Mesendoderm (in vitro differentiated cells): ENCODE data around the gene RHBDL1.
A peak's percentile ranks its signal among the peaks of the same experiment; 100 is the strongest.

Experiments
- DNase-seq: peaks from one replicate; pipeline ENCODE4 v3.0.0; 2013
- H2AK5ac ChIP-seq: 2 replicates; pipeline ENCODE4 v1.6.1; 2013; ENCODE audit warnings: low read length, inconsistent platforms
- H2BK120ac ChIP-seq: 2 replicates; pipeline ENCODE4 v1.6.1; 2013; ENCODE audit warnings: low read depth, mild to moderate bottlenecking, low read length, moderate library complexity, mixed read lengths
- H2BK15ac ChIP-seq: replicated peaks from 2 replicates; pipeline ENCODE4 v1.6.1; 2013; ENCODE audit warnings: low read depth, mild to moderate bottlenecking, moderate library complexity
- H2BK5ac ChIP-seq: 2 replicates; pipeline ENCODE4 v1.6.1; 2013; ENCODE audit warnings: low read length, inconsistent platforms
- H3K18ac ChIP-seq: 2 replicates; pipeline ENCODE4 v1.6.1; 2013; ENCODE audit warnings: mild to moderate bottlenecking, low read length, mixed read lengths
- H3K23ac ChIP-seq: one replicate; pipeline ENCODE4 v1.6.1; 2013; ENCODE audit warnings: low read length
- H3K27ac ChIP-seq: 2 replicates; pipeline ENCODE4 v1.5.1; 2013; ENCODE audit warnings: low read depth, mild to moderate bottlenecking, inconsistent platforms, low read length, moderate library complexity
- H3K27me3 ChIP-seq: 2 replicates; pipeline ENCODE4 v1.6.1; 2013; ENCODE audit warnings: low read length, control low read depth, mild to moderate bottlenecking, inconsistent platforms; ENCODE audit not compliant: insufficient read depth, poor library complexity
- H3K36me3 ChIP-seq: 2 replicates; pipeline ENCODE4 v1.6.1; 2013; ENCODE audit warnings: low read length, inconsistent platforms; ENCODE audit not compliant: control insufficient read depth, insufficient read depth
- H3K4ac ChIP-seq: one replicate; pipeline ENCODE4 v1.6.1; 2013; ENCODE audit warnings: low read depth, mild to moderate bottlenecking, low read length, moderate library complexity
- H3K4me1 ChIP-seq: 2 replicates; pipeline ENCODE4 v1.6.1; 2013; ENCODE audit warnings: low read depth, low read length, inconsistent platforms; ENCODE audit not compliant: control insufficient read depth
- H3K4me2 ChIP-seq: 2 replicates; pipeline ENCODE4 v1.6.1; 2013; ENCODE audit warnings: low read length
- H3K4me3 ChIP-seq: 2 replicates; pipeline ENCODE4 v1.5.1; 2013; ENCODE audit warnings: mild to moderate bottlenecking, low read length
- H3K56ac ChIP-seq: one replicate; pipeline ENCODE4 v1.6.1; 2013; ENCODE audit warnings: low read length
- H3K79me1 ChIP-seq: 2 replicates; pipeline ENCODE4 v1.6.1; 2013; ENCODE audit warnings: low read length, inconsistent platforms
- H3K79me2 ChIP-seq: 2 replicates; pipeline ENCODE4 v1.6.1; 2013; ENCODE audit warnings: mild to moderate bottlenecking, low read length; ENCODE audit not compliant: control insufficient read depth, insufficient read depth
- H3K9ac ChIP-seq: 2 replicates; pipeline ENCODE4 v1.6.1; 2013; ENCODE audit warnings: low read length, inconsistent platforms
- H4K5ac ChIP-seq: one replicate; pipeline ENCODE4 v1.6.1; 2013; ENCODE audit warnings: low read length
- H4K8ac ChIP-seq: one replicate; pipeline ENCODE4 v1.6.1; 2013; ENCODE audit warnings: low read depth, mild to moderate bottlenecking, control low read depth, low read length, moderate library complexity
- WGBS: extraction: QIAGEN DNeasy Blood & Tissue Kit; methylation state at CpG from one replicate; pipeline ENCODE4 v1.1.7; 2013; ENCODE audit warnings: low lambda C conversion rate, missing lambda C conversion rate; ENCODE audit not compliant: insufficient coverage; ENCODE audit errors: extremely low coverage; 5-methylcytosine and 5-hydroxymethylcytosine counted together

RHBDL1 gene

DNA sequence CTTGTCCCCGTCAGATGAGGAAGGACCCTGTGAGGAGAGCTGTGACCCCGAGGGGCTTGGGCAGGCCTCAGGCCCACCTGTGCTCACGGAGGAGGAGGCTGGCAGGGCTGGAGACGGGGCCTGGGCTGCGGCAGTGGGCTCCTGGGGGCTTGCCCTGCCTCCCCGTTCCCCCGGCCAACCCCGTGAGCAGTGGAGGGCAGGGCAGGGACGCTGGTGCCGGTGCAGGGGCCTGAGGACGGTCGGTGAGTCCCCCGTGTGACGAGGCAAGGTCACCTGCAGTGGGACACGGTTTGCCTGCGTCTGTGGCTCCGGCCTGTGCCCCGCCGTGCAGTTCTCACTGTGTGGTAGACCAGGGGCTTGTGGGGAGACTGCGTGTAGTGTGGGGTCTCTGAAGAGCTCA lies 15.9 kb upstream of the RHBDL1 start:
- H3K79me1 ChIP-seq = no peaks in the 10 kb centered on the region
- no peak overlapping the region for H3K4me3 ChIP-seq
- H2BK15ac ChIP-seq = no peak overlapping the region
- H2AK5ac ChIP-seq = no peak overlapping the region
- no peak overlapping the region for H4K5ac ChIP-seq
- H3K18ac ChIP-seq = no peak overlapping the region
- H3K4ac ChIP-seq = no peak overlapping the region
- H3K56ac ChIP-seq = no peak overlapping the region
- no peaks in the 10 kb centered on the region for H3K79me2 ChIP-seq
- H4K8ac ChIP-seq = no peak overlapping the region
- no peak overlapping the region for H3K23ac ChIP-seq
- no peak for DNase-seq
- no peaks in the 10 kb centered on the region for H3K27me3 ChIP-seq
- no peak overlapping the region for H3K9ac ChIP-seq
- H3K4me2 ChIP-seq = no peak overlapping the region
- no peak overlapping the region for H2BK5ac ChIP-seq
- no peaks in the 10 kb centered on the region for H3K4me1 ChIP-seq
- H3K36me3 ChIP-seq = no peaks in the 10 kb centered on the region
- WGBS = no CpG with 5 or more reads among the region's 20 CpGs
- H2BK120ac ChIP-seq = no peak overlapping the region
- H3K27ac ChIP-seq = no peak overlapping the region

DNA sequence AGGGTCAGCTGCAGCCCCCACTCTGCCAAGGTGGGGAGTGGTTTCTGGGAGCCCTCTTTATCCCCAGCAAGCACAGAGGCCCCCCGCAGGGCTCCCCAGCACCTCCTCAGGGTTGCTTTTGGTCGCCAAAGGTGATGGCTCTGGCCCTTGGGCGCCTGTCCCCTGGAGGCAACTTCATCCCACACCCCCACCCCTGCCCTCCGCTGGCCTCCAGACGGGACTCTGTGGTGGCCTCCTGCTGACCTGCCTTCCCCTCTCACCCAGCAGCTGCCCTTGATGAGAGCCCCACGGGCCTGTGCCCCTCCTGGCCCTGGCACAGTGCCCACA lies 15.4 kb upstream of the RHBDL1 start:
- no peak overlapping the region for H4K5ac ChIP-seq
- no peak overlapping the region for H3K4ac ChIP-seq
- no peak overlapping the region for H3K27ac ChIP-seq
- no peaks in the 10 kb centered on the region for H3K79me2 ChIP-seq
- no peak overlapping the region for H3K4me2 ChIP-seq
- H3K56ac ChIP-seq = no peak overlapping the region
- H3K4me3 ChIP-seq = no peak overlapping the region
- no peaks in the 10 kb centered on the region for H3K27me3 ChIP-seq
- H2BK5ac ChIP-seq = no peak overlapping the region
- no peak overlapping the region for H3K18ac ChIP-seq
- H2BK15ac ChIP-seq = no peak overlapping the region
- no peaks in the 10 kb centered on the region for H3K36me3 ChIP-seq
- H4K8ac ChIP-seq = no peak overlapping the region
- no peak for DNase-seq
- no peaks in the 10 kb centered on the region for H3K79me1 ChIP-seq
- H3K9ac ChIP-seq = no peak overlapping the region
- no peaks in the 10 kb centered on the region for H3K4me1 ChIP-seq
- WGBS = no CpG with 5 or more reads among the region's 6 CpGs
- no peak overlapping the region for H2BK120ac ChIP-seq
- H2AK5ac ChIP-seq = no peak overlapping the region
- no peak overlapping the region for H3K23ac ChIP-seq

DNA sequence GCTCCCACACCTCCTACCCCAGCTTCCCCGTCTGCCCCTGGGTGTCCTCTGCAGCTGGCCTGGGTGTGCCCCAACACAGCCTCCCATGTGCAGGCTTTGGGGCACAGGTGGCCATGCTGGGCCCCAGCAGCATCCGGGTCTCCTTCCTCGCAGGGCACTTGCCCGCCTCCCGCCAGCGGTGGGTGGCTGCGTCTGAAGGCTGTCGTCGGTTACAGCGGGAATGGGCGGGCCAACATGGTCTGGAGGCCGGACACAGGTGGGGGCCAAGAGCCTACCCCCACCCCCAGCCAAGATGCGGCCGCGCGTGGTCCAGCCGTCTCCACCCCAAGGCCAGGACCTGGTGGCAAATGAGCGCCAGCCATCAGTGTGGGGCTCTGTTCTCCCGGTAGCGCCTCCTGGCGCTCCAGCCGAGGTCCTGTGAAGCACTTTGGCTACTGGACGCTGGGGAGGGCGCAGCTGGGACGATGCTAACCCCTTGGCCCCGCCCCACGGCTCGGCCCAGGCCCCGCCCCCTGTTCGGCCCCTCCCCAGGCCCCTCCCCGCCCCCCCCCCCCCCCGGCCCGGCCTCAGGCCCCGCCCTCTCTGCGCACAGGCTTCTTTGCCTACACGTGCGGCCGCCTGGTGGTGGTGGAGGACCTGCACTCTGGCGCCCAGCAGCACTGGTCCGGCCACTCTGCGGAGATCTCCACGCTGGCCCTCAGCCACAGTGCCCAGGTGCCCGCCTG lies 14.8 kb upstream of the RHBDL1 start:
- WGBS = no CpG with 5 or more reads among the region's 43 CpGs
- H3K79me2 ChIP-seq = no peaks in the 10 kb centered on the region

DNA sequence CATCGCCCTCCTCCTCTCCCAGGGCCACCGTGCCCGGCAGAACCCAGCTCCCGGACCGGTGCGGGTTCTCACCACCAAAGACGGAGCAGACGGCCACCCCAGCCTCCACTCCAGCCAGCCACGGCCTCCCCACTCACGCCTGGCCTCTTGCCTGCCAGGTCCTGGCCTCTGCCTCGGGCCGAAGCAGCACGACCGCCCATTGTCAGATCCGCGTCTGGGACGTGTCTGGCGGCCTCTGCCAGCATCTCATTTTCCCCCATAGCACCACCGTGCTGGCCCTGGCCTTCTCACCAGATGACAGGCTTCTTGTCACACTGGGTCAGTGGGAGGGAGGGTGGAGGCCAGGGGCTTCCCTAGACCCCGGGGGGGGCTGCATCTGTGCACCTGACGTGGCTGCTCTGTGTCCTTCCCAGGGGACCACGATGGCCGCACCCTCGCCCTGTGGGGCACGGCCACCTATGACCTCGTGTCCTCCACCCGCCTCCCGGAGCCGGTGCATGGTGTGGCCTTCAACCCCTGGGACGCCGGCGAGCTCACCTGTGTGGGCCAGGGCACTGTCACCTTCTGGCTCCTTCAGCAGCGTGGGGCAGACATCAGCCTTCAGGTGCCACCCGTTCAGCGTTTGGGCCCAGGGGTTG lies 14.2 kb upstream of the RHBDL1 start:
- Histone ChIP-seq H2AK5ac (no peak overlapping the region), H2BK120ac (no peak overlapping the region), H3K79me2 (no peaks in the 10 kb centered on the region), H3K27ac (no peak overlapping the region), H3K23ac (no peak overlapping the region), H3K36me3 (no peaks in the 10 kb centered on the region), H4K5ac (no peak overlapping the region), H2BK15ac (no peak overlapping the region), H2BK5ac (no peak overlapping the region), H3K79me1 (no peaks in the 10 kb centered on the region), H3K18ac (no peak overlapping the region), H4K8ac (no peak overlapping the region), H3K56ac (peak overlapping the region; percentile 73), H3K4ac (no peak overlapping the region), H3K9ac (peak overlapping the region; percentile 22), H3K4me2 (no peak overlapping the region), H3K27me3 (no peaks in the 10 kb centered on the region), H3K4me1 (no peaks in the 10 kb centered on the region), H3K4me3 (no peak overlapping the region)
- no peak for DNase-seq
- WGBS = no CpG with 5 or more reads among the region's 35 CpGs

More for the DNA sequence above, 14.8 kb upstream of the RHBDL1 start:
- H2BK15ac ChIP-seq = no peak overlapping the region
- peak overlapping the region; percentile 73 for H3K56ac ChIP-seq
- H3K79me1 ChIP-seq = no peaks in the 10 kb centered on the region
- H4K5ac ChIP-seq = no peak overlapping the region
- H3K4me2 ChIP-seq = no peak overlapping the region
- no peak overlapping the region for H3K4ac ChIP-seq
- H2AK5ac ChIP-seq = no peak overlapping the region
- H3K18ac ChIP-seq = no peak overlapping the region
- H2BK120ac ChIP-seq = no peak overlapping the region
- H3K36me3 ChIP-seq = no peaks in the 10 kb centered on the region
- H3K27ac ChIP-seq = no peak overlapping the region
- H3K4me1 ChIP-seq = no peaks in the 10 kb centered on the region
- DNase-seq = peak; percentile 94
- no peaks in the 10 kb centered on the region for H3K27me3 ChIP-seq
- no peak overlapping the region for H4K8ac ChIP-seq
- no peak overlapping the region for H2BK5ac ChIP-seq
- no peak overlapping the region for H3K4me3 ChIP-seq
- no peak overlapping the region for H3K23ac ChIP-seq
- H3K9ac ChIP-seq = peak overlapping the region; percentile 22

DNA sequence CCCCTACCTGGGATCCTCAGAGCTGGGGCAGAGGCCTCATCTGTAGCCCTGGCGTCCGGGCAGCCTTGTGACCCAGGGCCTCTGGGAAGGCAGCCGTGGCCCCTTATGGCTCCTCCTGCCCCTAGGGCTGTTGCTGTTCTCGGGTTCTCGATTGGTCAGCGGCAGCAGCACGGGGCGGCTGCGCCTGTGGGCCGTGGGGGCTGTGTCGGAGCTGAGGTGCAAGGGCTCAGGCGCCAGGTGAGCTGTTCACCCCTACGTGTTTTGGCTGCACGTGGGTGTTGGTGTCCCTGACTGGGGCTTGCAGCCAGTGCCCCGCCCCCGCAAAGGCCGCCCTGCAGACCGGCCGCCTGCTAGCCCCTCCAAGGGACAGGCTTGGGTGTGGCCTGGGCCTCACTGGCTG lies 13.4 kb upstream of the RHBDL1 start:
- Histone ChIP-seq H3K4me2 (no peak overlapping the region), H3K23ac (no peak overlapping the region), H3K9ac (no peak overlapping the region), H2BK15ac (no peak overlapping the region), H3K79me2 (no peaks in the 10 kb centered on the region), H3K27me3 (no peaks in the 10 kb centered on the region), H2BK120ac (no peak overlapping the region), H3K4me3 (no peak overlapping the region), H4K5ac (no peak overlapping the region), H2AK5ac (no peak overlapping the region), H3K18ac (no peak overlapping the region), H3K4ac (no peak overlapping the region), H2BK5ac (no peak overlapping the region), H4K8ac (no peak overlapping the region), H3K27ac (no peak overlapping the region), H3K56ac (no peak overlapping the region), H3K79me1 (no peaks in the 10 kb centered on the region), H3K4me1 (no peaks in the 10 kb centered on the region), H3K36me3 (no peaks in the 10 kb centered on the region)
- WGBS = no CpG with 5 or more reads among the region's 19 CpGs
- DNase-seq = no peak

DNA sequence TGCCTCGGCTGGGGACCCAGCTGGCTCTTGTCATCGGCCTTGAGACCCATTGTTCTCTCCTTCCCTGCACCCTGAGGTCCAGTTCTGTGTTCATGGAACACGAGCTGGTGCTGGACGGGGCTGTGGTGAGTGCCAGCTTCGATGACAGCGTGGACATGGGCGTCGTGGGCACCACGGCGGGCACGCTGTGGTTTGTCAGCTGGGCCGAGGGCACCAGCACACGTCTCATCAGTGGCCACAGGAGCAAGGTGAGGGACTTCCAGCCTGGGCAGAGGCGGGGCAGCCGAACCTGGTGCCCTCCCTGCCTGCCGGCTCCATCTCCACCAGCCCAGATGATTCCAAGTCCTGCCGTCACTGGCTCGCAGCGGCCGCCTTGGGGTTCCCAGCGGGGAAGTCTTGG lies 12.9 kb upstream of the RHBDL1 start:
- Histone ChIP-seq H3K23ac (no peak overlapping the region), H2BK5ac (no peak overlapping the region), H3K79me2 (no peaks in the 10 kb centered on the region), H3K36me3 (no peaks in the 10 kb centered on the region), H3K56ac (no peak overlapping the region), H2BK15ac (no peak overlapping the region), H3K4me1 (no peaks in the 10 kb centered on the region), H3K4ac (no peak overlapping the region), H3K27ac (no peak overlapping the region), H3K18ac (no peak overlapping the region), H3K79me1 (no peaks in the 10 kb centered on the region), H3K4me2 (no peak overlapping the region), H3K27me3 (no peaks in the 10 kb centered on the region), H2AK5ac (no peak overlapping the region), H3K4me3 (no peak overlapping the region), H4K8ac (no peak overlapping the region), H2BK120ac (no peak overlapping the region), H4K5ac (no peak overlapping the region), H3K9ac (no peak overlapping the region)
- DNase-seq = no peak
- no CpG with 5 or more reads among the region's 21 CpGs for WGBS
